ENCODE measurements around the gene TJAP1.

The TJAP1 gene

DNA sequence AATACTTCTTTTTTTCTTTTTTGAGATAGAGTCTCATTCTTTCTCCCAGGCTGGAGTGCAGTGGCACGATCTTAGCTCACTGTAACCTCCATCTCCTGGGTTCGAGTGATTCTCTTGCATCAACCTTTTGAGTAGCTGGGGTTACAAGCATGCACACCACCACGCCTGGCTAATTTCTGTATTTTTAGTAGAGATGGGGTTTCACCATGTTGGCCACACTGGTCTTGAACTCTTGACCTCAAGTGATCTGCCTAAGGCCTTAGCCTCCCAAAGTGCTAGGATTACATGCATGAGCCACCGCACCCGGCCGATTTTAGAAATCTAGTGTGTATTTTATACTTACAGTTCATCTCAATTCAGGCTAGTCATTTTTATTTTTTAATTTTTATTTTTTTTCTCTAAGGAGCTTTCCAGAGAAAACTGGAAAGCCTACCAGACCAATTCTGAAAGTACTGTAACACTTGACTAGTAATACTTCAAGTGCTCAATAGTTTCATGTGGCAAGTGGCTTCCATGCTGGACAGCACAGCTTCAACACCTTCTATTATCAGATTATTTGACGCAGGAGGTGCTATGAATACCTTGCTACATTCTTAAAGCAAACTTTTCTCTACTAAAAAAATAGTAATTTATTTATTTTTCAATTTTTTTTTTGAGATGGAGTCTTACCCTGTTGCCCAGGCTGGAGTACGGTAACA is 64.6 kb downstream of the TJAP1 start:
- no peak for DNase-seq

- DNase-seq: no peak
Observed at GRCh38 chr6:43544461-43544860, 67.1 kb downstream of the TJAP1 start.

GRCh38 chr6:43547222-43547621 is 69.9 kb downstream of the TJAP1 start:
- no peak for DNase-seq
